ENCODE measurements around the gene CSF1.

DNA sequence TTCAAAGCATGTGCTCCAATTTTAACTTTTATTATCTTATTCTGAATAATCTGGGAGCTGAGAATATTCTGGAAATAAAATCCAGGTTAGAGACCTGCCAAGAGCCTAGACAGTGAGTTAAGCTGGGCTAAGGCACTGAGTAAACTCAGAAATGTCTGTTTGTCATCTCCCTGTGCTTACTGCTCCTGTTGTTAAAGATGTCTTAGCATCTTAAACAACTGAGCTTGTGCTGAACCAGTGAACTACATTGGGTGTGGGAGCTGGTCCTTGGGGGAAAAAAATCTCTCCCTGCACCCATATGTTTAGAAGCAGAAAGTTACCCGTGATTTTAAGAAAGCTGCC, 49.0 kb downstream of the CSF1 start:
- TF ChIP-seq REST (IDR thresholded peaks at IDR 0.05; ENCODE audit: unreplicated experiment) (no peak), CTCF (conservative IDR thresholded peaks at IDR 0.05; ENCODE audit: low read depth in 2 of 2) (no peak), JUNB (IDR thresholded peaks at IDR 0.05; ENCODE audit: unreplicated experiment) (no peak), EZH2 (IDR thresholded peaks at IDR 0.05; ENCODE audit: low read depth, unreplicated experiment) (no peak)

All from GM23338 (cell line).